NCI-H345 treated with DMSO at 0.1 percent for 48 hours (cell line): ENCODE measurements around the gene HMGCL.
A peak's percentile ranks its signal among the peaks of the same experiment; 100 is the strongest.
"Not testable (repeated sequence)": the region's sequence is repeated elsewhere in the genome, so short reads cannot be mapped to it uniquely, and the experiment has no call there.

Experiments used
- DNase-seq: peaks from one replicate; lab custom pipeline; 2025; ENCODE audit not compliant: unreplicated experiment; lab: John Stamatoyannopoulos, UW

The HMGCL gene

DNA sequence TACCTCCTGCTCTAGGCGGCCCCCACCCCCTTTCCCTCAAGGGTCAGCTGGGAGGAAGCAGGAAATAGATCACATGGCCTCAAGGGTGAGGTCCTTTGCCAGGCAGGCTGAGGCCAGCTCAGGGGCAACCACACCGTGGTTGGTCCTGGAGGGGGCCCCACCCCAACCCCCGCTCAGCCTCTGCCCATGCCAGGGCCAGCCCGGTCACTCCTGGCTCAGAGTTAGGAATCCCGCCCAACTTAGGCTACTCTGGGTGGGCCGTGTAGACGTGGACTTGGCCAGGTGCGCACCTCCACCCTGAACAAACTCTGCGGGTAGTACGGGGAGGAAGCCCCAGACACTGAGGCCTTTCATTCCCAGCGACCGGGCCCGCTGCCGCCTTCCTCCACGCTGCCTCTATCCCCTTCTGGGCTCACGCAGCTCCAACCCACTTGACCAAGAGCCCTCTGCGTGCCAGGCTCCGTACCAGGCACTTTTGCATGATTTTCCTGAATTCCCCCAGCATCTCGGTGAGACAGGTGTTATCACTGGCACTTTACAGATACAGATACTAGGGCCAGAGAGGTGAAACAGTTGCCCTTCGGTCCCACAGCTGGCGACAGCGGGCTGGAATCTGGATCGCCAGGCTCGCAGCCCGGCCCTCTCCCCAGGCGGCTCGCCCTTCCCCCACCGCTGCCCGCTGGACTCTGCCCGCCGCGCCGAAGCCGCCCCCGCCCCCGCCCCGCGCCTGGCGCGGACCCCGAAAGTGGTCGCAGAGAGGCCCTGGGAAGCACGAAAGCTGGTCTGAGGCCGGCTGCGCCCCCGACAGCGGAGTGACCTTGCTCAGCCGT is 25.4 kb downstream of the HMGCL start:
- DNase-seq = no peak

DNA sequence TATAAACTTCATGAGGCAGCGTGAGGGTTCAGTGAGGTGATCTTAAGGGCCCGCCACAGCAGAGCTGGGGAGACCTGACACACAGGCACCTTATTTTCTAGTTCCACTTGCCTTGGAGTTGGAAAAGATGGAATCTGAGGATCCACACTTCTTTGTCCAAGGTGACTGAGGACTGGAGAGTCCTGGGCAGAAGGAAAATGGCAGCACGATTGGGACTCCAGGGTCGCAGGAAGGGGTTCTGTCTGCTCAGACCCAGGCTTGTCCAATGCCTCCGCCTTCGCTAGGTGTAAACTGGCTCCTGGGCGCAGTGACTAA is 26.0 kb downstream of the HMGCL start:
- DNase-seq = no peak

DNA sequence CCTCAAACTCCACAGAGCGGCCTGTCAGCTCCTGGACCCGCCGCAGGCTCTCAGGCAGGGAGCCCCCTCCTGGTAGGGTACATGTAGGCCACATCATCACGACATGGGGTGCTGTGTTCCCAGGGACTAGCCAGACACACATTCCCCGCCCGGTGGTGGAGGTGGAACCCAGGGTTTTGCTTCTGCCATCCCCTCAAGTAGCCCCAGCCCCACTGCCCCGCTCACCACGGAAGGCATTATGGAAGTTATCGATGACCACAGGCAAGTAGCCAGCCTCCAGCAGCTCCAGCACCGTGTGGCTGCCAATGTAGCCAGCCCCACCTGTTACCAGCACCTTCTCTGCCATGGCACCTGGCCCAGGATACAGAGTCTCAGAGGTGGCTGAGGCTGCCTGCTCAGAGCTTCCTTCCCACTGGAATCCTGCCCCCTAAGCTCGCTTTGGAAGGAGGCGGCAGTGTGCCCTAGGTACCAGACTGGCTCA is 26.5 kb downstream of the HMGCL start:
- no peak for DNase-seq

DNA sequence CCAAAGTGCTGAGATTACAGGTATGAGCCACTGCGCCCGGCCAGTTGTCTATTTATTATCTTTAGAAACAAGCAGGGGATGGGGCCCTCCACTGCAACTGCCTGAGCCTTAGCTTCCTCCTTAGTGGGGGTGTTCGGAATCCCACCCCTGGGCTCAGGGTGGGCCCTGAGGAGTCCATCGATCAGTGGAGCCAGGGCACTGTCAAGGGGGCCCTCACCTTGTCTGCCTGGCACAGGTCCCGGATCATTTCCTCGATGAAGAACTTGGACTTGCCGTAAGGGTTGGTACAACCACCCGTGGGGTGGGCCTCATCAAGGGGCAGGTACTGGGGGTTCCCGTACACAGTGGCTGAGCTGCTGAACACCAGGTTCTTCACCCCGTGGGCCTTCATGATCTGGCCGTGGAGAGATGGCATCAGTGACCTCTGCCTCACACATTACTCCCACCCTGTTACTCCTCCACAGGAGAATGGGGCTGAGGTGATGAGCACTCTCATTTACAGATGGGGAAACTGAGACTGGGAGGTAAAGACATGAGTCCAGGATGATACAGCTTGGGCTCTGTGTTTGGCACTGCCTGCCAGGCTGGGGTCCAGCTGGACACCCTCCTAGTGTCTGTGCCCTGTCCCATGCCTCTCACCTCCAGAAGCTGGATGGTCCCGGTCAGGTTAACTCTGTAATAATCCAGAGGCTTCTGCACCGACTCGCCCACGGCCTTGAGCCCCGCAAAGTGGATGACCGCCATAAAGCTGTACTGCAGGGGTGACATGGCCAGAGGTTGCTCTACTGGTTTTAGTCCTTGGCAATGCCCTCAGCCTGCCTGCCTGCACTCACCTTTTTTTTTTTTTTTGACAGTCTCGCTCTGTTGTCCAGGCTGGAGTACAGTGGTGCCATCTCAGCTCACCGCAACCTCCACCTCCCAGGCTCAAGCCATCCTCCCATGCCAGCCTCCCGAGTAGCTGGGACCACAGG is 27.5 kb downstream of the HMGCL start:
- no peak for DNase-seq

DNA sequence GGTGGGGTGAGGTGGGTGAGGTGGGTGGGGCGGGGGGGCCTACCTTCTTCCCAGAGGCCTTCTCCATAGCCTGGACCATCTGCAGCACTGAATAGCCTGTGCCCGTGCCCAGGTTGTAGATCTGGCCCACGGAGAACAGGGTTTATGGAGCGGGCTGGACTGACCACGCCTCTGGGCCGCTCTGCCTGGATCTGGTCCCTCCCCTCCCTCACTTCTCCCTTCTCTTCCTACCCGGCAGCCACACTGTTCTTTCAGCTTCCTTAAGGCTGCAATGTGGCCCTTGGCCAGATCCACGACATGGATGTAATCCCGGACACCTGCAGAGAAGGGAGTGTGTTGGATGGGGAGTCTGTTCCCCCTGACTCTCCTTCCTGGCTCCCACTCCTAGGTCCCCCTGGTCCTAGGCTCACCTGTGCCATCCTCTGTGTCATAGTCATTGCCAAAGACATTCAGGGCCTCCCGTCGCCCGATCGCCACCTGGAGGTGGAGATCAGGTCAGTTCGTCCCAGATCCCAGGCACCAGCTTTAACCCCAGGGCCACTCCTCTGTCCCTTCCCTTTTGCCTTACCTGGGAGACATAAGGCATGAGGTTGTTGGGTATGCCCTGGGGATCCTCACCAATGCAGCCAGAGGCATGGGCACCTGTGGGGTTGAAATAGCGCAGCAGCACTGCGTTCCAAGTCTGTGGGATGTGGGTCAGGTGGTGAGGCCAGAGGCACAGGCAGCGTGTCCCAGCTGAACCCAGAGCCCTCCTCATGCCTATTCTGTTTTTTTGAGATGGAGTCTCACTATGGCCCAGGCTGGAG is 28.6 kb downstream of the HMGCL start:
- no peak for DNase-seq

DNA sequence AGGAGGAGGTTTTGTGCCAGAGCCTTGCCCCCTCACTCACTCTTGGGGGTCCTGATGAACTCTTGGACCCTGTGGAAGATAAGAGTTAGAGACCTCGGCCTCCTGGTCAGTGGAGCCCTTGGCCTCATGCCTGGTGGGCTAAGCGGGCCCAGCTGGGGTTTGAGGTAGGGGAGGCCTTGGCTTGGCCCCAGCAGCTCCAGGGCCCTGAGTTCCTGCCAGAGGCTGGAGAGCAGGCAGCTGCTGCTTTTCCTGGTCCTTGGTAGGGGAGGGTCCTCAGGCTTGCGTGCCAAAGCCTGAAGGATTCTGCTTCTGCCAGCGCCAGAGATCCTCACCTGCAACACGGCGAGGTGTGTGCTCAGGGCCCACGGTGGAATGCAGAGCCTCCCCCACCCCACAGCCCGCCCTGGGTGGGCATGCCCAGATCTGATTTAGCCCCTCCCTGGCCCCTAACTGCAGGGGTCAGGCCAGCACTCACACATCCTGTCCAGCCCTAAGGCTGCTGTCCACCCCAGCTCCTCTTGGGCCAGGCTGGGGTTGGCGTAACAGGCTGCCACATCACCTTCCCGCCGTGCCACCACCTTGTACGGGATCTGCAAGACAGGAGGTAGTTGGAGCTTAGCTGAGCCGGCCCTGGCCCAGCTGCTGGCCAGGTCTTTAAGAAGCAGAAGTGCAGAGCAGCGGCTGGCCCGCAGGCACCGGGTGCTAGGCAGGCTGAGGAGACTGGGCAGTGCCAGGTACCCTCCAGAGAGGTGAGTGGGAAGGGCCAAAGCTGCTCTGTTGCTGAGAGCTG is 29.4 kb downstream of the HMGCL start:
- DNase-seq = no peak

DNA sequence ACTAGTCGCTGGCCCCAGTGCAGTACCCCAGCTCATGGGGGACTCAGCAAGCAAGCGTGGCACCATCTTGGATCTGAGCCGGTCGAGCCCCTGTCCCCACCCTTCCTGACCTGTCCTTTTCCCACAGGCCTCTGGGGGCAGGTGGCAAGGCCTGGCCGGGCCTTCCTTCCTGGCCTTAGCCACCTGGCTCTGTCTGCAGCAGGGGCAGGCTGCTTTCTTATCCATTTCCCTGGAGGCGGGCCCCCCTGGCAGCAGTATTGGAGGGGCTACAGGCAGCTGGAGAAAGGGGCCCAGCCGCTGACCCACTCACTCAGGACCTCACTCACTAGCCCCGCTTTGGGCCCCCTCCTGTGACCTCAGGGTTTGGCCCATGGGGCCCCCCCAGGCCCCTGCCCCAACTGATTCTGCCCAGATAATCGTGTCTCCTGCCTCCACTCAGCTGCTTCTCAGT is 30.5 kb downstream of the HMGCL start:
- not testable (repeated sequence) for DNase-seq

DNA sequence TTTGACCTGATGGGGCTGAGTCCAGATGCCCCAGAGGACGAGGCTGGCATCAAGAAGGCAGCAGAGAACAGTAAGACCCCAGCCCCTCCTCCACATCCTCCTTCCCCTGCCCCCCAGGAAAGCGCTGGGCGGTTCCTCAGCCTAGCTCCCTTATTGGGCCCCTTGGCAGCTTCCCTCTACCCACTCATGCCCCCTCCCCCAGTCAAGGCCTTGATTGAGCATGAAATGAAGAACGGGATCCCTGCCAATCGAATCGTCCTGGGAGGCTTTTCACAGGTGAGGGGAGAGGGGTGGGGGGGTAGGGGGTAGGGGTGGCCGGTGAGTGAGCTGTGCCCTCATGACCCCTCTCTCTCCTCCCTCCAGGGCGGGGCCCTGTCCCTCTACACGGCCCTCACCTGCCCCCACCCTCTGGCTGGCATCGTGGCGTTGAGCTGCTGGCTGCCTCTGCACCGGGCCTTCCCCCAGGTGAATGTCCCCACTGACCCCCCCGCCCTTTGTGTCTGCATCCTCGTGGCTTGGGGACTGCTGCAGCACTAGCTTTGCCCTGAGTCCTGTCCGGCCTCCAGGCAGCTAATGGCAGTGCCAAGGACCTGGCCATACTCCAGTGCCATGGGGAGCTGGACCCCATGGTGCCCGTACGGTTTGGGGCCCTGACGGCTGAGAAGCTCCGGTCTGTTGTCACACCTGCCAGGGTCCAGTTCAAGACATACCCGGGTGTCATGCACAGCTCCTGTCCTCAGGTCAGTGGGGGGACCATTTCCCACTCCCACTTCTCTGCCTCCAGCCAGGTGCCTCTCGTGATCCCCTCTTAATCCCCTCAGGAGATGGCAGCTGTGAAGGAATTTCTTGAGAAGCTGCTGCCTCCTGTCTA is 31.1 kb downstream of the HMGCL start:
- no peak for DNase-seq

DNA sequence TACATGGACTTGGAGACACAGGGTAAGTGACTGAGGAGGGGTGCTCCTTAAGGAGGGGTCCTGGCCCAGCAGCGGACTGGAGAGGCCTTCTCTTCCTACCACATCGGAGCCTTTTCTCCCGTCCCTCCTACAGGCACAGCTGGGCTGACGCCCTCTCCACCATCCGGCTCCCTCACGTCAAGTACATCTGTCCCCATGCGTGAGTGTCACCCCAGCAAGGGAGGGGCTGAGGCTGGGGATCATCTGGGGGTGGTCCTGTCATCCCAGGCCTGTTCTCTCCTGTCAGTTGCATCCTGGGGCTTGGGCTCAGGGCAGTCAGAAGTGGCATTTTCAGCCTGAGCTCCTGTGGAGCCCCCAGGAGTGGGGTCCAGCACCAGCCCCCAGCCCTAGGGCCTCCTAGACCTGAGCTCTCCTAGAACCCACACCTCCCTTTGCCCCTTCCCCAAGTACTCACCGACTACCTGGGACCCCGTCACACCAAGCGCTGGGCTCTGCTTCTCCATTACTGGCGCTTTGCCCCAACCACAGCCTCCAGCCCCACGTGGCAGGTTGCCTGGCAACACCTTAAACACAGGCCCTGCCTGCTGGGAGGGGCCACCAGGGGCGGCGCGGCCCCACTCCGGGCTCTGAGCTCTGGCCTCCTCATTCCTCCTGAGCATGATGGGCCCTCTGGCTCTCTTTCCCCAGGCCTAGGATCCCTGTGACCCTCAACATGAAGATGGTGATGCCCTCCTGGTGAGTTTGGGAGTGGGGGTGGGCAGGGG is 32.0 kb downstream of the HMGCL start:
- DNase-seq = no peak

DNA sequence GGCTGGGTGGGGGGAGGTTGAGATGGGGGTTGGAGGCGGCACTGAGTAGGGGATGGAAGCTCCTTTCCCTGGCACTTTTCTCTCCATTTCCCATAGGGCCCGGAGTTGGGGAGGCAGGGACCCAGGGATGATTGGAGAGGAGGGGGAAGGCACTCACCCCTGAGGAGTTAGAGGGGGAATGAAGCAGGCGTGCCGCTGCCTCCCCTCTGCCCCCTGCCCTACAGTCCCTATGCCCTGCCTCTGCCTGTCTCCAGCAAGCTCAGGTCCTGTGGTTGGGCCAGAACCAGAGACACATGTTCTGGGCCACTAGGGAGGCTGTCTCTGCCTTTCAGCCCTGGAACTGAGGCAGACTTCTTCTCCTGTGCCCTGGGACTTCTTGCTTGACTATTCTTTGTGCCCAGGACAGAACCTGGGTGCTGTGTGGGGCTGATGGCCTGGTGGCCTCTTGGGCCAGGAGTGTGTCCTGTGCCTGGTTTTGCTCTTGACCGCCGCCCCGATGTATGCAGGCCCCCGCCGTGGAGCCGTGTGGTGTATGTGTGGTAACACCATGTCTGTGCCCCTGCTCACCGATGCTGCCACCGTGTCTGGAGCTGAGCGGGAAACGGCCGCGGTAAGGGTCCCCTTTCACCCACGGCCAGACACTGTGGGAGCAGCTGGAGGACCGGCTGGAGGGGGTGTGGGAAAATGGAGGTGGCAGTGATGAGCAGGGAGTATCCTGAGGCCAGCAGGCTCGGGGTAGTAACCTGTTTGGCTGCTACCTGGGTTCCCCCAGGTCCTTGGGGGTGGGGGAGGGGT is 32.9 kb downstream of the HMGCL start:
- DNase-seq = no peak

DNA sequence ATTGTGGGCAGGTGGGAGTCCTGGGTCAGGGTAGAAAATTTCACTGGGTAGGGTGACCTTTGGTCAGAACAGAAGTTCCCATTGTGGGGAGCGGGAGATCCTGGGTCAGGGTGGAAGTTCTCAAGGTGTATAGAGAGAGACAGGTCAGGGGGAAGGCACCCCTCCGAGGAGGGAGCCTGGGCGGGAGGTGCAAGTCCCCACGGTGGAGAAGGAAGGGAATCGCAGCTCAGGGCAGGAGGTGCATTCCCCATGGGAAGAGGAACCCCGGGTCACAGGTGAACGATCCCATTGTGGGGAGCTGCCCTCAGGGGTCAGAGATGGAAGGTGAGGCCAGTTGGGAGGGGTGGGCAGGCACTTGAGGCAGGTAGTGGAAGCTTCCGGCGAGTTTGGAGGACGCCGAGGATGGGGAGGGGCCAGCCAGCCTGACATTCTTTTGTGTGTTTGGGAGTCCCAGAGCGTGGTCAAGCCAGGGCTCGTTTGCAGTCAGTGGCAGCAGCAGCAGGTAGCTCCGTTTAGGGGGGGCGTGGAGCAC is 33.6 kb downstream of the HMGCL start:
- no peak for DNase-seq

DNA sequence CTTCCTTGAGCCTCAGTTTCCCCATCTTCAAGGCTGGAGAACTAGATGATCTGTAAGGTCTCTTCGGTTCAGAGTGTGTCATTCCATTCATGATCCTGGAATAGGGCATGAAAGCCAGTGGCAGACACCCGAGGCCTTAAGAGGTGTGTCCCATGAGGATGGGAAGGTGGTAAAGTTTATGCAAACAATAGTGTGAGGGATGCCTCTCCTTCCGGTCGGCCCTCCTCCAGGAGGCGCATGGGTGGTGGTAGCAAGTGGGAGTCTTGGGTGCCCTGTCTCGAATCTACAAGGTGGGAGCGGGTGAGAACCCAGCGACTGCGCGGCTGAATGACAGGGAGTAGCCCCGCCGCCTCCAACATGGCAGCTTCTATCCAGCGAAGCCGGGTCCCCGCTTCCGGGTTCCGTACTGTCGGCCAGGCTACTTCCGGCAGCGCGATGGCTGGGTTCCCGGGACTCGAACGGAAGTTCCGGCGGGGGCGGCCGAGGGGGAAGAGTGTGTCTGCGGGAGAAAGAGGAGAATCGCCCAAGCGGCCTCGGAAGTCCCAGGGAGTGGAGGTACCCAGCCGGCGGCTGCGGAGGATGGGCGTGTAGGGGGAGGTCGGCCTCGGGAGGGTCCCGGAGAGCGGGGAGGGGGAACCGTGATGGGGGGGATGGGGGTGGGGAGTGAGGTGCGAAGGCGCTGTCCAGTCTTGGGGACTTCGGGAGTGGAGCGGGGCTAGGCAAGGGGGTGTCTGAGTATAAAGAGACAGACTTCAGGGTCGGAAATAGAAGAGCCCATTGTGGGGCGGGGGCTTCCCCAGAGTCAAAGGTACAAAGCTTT is 34.3 kb downstream of the HMGCL start, which contains the start of gene LYPLA2:
Gene LYPLA2, plus strand, starts transcription at position 450 of the 820 bp plus-strand sequence. CDS start 1,538 bp downstream, outside the sequence.
- peak; percentile 78 for DNase-seq

DNA sequence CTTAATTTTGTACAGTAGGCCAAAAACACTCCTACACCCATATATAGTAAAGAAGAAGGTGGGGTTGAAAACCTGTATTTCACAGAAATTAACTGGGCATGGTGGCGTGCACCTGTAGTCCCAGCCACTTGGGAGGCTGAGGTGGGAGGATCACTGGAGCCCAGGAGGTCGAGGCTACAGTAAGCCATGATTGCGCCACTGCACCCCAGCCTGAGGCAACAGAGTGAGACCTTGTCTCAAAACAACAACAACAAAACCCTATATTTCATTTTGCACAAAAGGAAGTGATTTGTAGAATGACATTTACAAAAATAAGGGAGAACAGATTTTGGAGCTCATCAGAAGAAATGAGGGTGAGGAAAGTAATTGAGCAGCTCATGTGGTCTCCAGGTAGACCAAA is 36.5 kb downstream of the HMGCL start:
- DNase-seq = no peak

DNA sequence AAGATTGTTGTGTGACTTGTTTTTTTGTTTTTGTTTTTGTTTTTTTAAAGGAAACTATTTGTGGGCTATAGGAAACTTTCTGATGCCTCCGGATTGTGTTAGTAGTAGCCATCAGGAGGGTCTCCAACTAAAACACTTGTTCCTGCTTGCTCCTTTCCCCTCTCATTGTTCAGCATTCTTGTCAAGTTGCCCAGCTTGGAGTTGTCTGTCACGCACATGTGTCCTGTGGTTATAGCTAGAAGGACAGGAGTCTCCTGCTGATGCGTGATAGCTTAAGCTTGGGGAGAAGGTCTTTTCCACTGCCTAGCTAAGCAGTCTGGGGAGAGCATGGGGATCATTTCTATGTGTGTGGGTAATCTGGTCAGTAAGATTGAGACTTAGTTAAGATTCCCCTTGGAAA is 37.5 kb downstream of the HMGCL start:
- DNase-seq = no peak

DNA sequence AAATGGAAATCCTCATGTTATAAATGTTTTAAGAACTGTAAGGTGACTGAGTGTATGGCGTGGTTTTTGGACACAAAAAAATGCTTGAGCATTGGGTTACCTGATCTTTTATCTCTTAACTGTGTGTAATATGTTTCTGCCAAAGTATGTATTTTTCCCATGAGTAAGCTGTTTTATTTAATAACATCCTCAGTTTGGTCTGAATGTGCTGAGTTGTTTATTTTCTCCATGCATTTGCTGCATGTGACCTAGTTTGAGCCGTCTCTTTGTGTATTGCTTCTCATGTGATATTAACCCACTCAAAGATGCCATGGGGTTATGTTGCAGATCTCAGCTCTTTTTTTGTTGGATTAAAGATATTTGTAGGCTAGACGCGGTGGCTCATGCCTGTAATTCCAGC is 40.4 kb downstream of the HMGCL start:
- DNase-seq = no peak

DNA sequence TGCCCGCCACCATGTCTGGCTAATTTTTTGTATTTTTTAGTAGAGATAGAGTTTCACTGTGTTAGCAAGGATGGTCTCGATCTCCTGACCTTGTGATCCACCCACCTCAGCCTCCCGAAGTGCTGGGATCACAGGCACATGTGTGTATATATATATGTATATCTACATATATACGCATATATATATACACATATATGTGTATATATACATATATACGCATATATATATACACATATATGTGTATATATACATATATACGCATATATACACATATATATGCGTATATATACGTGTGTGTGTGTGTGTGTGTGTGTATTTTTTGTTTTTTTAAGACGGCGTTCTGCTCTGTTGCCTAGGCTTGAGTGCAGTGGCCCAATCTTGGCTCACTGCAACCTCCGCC is 42.1 kb downstream of the HMGCL start:
- DNase-seq = not testable (repeated sequence)
